ENCODE data around the gene LMO2.
A peak's percentile ranks its signal among the peaks of the same experiment; 100 is the strongest.
"Not testable (repeated sequence)": the region's sequence is repeated elsewhere in the genome, so short reads cannot be mapped to it uniquely, and the experiment has no call there.

Gene LMO2

DNA sequence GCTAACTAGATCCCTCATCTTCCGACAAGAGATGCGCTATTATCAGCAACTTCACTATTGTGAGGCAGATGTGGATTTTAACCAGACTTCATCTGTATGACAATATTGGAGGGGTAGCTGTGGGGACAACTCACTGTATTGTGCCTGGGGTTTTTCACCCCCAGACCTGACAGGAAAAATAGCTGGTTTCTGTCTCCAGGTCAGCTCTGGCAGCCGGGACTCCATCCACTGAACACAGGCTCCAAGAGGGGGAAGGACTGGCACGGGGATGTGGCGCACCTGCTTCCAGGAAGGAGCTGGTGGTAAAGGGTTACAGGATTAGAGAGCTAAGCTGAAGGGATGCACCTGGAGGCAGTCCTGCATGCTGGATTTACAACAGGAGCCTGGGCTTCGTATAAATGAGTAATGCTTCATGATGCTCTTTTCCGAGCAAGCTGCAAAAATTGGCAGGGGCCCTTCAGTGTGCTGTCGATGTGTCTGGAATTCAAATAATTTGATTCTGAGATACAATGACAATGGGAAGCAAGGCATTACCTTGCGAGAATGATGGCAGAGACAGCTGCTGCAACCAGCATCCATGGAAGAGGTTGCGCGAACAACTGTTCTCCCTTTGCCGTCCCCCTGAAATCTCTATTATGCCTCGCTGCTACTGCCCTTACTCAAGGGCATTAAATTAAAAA lies 49.5 kb downstream of the LMO2 start:
- Histone ChIP-seq H3K4me3 (replicated peaks; ENCODE audit: low read depth, low read length) (no peak overlapping the region), H3K27me3 (replicated peaks; ENCODE audit: control insufficient read depth, insufficient read depth, low read length) (no peaks in the 10 kb centered on the region; the same call in 1 of the 2 replicates), H3K36me3 (ENCODE audit: control insufficient read depth, insufficient read depth, low read length) (no peaks in the 10 kb centered on the region)
- DNase-seq (ENCODE audit: extremely low read depth, insufficient read length) = no peak
- TF ChIP-seq, protein P1, sequence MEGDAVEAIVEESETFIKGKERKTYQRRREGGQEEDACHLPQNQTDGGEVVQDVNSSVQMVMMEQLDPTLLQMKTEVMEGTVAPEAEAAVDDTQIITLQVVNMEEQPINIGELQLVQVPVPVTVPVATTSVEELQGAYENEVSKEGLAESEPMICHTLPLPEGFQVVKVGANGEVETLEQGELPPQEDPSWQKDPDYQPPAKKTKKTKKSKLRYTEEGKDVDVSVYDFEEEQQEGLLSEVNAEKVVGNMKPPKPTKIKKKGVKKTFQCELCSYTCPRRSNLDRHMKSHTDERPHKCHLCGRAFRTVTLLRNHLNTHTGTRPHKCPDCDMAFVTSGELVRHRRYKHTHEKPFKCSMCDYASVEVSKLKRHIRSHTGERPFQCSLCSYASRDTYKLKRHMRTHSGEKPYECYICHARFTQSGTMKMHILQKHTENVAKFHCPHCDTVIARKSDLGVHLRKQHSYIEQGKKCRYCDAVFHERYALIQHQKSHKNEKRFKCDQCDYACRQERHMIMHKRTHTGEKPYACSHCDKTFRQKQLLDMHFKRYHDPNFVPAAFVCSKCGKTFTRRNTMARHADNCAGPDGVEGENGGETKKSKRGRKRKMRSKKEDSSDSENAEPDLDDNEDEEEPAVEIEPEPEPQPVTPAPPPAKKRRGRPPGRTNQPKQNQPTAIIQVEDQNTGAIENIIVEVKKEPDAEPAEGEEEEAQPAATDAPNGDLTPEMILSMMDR (IDR thresholded peaks at IDR 0.05; ENCODE audit: insufficient read depth, low read length, poor library complexity, severe bottlenecking) = no peak

DNA sequence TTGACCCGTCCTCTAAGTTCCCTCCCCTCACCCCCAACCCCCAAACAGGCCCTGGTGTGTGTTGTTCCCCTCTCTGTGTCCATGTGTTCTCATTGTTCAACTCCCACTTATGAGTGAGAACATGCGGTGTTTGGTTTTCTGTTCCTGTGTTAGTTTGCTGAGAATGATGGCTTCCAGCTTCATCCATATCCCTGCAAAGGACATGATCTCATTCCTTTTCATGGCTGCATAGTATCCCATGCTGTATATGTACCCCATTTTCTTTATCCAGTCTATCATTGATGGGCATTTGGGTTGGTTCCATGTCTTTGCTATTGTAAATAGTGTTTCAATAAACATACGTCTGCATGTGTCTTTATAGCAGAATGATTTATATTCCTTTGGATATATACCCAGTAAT lies 53.6 kb downstream of the LMO2 start:
- not testable (repeated sequence) for H3K4me3 ChIP-seq (replicated peaks; ENCODE audit: low read depth, low read length); DNase-seq (ENCODE audit: extremely low read depth, insufficient read length); H3K27me3 ChIP-seq (replicated peaks; ENCODE audit: control insufficient read depth, insufficient read depth, low read length); H3K36me3 ChIP-seq (ENCODE audit: control insufficient read depth, insufficient read depth, low read length)

DNA sequence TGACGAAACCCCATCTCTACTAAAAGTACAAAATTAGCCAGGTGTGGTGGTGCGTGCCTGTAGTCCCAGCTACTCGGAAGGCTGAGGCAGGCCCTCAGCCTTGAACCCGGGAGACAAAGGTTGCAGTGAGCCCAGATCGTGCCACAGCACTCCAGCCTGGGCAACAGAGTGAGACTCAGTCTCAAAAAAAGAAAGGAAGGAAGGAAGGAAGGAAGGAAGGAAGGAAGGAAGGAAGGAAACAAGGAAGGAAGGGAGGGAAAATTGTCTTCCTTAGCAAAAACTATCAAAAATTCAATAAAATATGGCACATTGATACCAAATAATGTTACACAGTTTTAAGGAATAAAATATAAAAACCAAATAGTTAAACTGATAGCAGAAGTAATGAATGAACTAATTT lies 54.5 kb downstream of the LMO2 start:
- not testable (repeated sequence) for H3K36me3 ChIP-seq (ENCODE audit: control insufficient read depth, insufficient read depth, low read length); H3K4me3 ChIP-seq (replicated peaks; ENCODE audit: low read depth, low read length); DNase-seq (ENCODE audit: extremely low read depth, insufficient read length); H3K27me3 ChIP-seq (replicated peaks; ENCODE audit: control insufficient read depth, insufficient read depth, low read length)

DNA sequence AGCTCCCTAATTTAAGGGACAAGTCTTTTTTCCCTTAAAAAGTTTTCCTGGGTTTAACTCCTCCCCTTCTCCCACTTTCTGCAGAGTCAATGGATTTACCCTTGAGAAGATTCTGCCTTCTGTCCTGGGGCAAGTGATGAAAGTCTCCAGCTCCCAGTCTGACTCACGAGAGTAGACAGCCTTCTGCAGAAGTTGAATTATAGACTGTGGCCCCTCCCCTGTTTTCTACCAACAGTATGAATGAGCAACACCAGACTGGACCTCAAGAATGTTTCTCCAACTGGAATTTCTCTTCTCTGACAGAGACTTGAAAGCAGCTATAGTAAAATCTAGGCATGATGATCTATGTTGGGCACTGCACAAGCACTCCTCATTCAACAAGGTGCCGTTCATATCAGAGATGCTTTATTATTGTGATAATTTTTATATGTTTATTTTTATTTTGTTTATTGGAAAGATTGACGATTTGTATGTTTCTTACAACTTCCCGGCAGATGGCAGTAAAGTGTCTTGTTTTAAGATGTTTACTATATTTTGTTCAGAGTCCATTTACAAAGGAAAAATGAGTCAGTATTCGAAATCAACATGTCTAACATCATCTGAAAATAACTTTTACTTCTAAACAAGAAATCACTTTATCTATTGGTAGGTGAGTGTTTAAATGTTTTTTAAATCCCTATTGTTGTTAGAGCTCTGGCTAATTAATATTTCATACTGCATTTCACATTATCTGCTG lies 56.6 kb downstream of the LMO2 start:
- TF ChIP-seq, protein P1 (IDR thresholded peaks at IDR 0.05; ENCODE audit: insufficient read depth, low read length, poor library complexity, severe bottlenecking) = peak; percentile 19
- Histone ChIP-seq H3K27me3 (replicated peaks; ENCODE audit: control insufficient read depth, insufficient read depth, low read length) (no peaks in the 10 kb centered on the region), H3K36me3 (ENCODE audit: control insufficient read depth, insufficient read depth, low read length) (no peaks in the 10 kb centered on the region), H3K4me3 (replicated peaks; ENCODE audit: low read depth, low read length) (no peak overlapping the region)
- no peak for DNase-seq (ENCODE audit: extremely low read depth, insufficient read length)

DNA sequence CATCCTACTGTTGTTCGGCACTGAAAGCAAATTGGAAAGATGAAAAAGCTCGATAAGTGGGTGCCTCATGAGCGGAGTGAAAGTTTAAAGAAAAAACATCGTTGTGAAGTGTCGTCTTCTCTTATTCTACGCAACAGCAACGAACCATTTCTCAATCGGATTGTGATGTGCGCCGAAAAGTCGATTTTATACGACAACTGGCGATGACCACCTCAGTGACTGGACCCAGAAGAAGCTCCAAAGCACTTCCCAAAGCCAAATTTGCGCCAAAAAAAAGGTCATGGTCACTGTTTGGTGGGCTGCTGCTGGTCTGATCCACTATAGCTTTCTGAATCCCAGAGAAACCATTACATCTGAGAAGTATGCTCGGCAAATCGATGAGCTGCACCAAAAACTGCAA lies 59.2 kb downstream of the LMO2 start:
- TF ChIP-seq, protein P1 (IDR thresholded peaks at IDR 0.05; ENCODE audit: insufficient read depth, low read length, poor library complexity, severe bottlenecking) = no peak
- Histone ChIP-seq H3K4me3 (replicated peaks; ENCODE audit: low read depth, low read length) (no peak overlapping the region), H3K36me3 (ENCODE audit: control insufficient read depth, insufficient read depth, low read length) (no peaks in the 10 kb centered on the region), H3K27me3 (replicated peaks; ENCODE audit: control insufficient read depth, insufficient read depth, low read length) (no peaks in the 10 kb centered on the region; the same call in 1 of the 2 replicates)
- no peak for DNase-seq (ENCODE audit: extremely low read depth, insufficient read length)

DNA sequence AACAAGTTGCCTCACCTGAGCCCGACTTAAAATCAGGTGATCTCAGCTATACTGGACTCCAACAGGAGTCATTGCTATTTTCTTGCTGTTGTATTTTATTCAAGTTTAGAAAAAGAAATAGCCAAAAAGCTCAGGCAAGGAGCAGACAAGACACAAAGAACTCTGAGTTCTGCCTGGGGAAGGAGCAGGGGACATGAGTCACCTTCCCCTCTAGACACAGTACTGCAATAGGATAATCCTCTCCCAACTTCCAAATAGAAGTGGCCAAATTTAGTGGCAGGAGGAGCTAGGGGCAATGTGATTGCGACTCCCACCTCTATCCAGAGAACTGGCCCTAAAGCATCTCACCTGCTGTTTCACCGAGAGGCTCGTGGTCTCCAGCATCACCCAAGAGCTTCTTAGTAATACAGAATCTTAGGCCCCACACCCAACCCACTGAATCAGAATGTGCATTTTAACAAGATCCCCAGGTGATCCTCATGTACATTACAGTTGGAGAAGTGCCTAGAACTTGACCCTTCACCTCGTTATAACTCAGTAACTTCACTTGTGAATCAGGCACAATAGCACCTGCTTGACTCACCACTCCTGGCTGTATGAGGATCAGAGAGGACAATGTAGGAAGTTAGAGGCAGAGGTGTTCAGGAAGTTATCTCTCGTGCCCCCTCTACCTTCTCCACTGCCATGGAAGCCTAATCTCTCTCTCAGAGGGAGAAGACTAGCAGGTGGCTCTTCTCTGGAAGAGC lies 60.8 kb downstream of the LMO2 start:
- Histone ChIP-seq H3K27me3 (replicated peaks; ENCODE audit: control insufficient read depth, insufficient read depth, low read length) (no peaks in the 10 kb centered on the region; the same call in 1 of the 2 replicates), H3K36me3 (ENCODE audit: control insufficient read depth, insufficient read depth, low read length) (no peaks in the 10 kb centered on the region), H3K4me3 (replicated peaks; ENCODE audit: low read depth, low read length) (no peak overlapping the region)
- DNase-seq (ENCODE audit: extremely low read depth, insufficient read length) = no peak
- TF ChIP-seq, protein P1 (IDR thresholded peaks at IDR 0.05; ENCODE audit: insufficient read depth, low read length, poor library complexity, severe bottlenecking) = no peak

All from GM06990 (cell line).